Testis (tissue), 3 donors: ENCODE results near the gene GPBP1. TPM values are rescaled to one million over a fixed set of nuclear protein-coding genes. Genes with fewer than 3 reads are reported as not detected.

Experiments used
- DNase-seq: peaks from one replicate; pipeline ENCODE4 v3.0.0-alpha.2; 2019
- H3K27ac ChIP-seq, 2 donors: fragments of 200-600 bp; sonication (generic); one replicate each; pipeline ENCODE4 v1.5.1; 2019
- H3K27me3 ChIP-seq: fragments of 200-600 bp; sonication (generic); one replicate; pipeline ENCODE4 v1.5.1; 2019
- H3K36me3 ChIP-seq: fragments of 200-600 bp; sonication (generic); one replicate; pipeline ENCODE4 v1.5.1; 2017; ENCODE audit warnings: low read depth; ENCODE audit errors: missing control alignments
- H3K4me1 ChIP-seq: fragments of 200-600 bp; sonication (generic); one replicate; pipeline ENCODE4 v1.5.1; 2019
- H3K4me3 ChIP-seq, 2 donors: fragments of 200-600 bp; sonication (generic); one replicate each; pipeline ENCODE4 v1.5.1; 2017 to 2019
- H3K9me3 ChIP-seq: fragments of 200-600 bp; sonication (generic); one replicate; pipeline ENCODE4 v1.5.1; 2017
- POLR2A ChIP-seq: fragments of 450-650 bp; IDR thresholded peaks from one replicate; pipeline ENCODE4 v1.6.1; 2017; ENCODE audit warnings: antibody characterized with exemption, mild to moderate bottlenecking, moderate library complexity
- WGBS, 2 donors: methylation state at CpG; one replicate each; pipeline ENCODE4 v1.1.5; 2018; 5-methylcytosine and 5-hydroxymethylcytosine counted together
- intact Hi-C: fragments of 100-400 bp; cut with DNase I; formaldehyde crosslinking; loops from one replicate; pipeline ENCODE4 v1.15.1; 2023; ENCODE audit warnings: low total_unique reads
- polyA plus RNA-seq: library from polyadenylated mRNA; stranded (reverse); fragments of 350-450 nt; fragmentation: Illumina TruSeq; extraction: RNeasy Lipid Tissue Mini Kit (QIAGEN cat#74804); gene quantifications from one replicate; pipeline ENCODE4 v1.2.3, GENCODE V29; 2014; ENCODE audit warnings: low read depth, low replicate concordance; ENCODE audit not compliant: insufficient read depth
- total RNA-seq, 2 donors: library from RNA; depleted of rRNA; stranded (reverse); fragments of >200 nt; gene quantifications; one replicate each; pipeline ENCODE4 v1.2.3, GENCODE V29; 2016
- TF ChIP-seq, protein P1 (sequence below), 3 experiments: fragments of 450-650 bp in 2 of 3; fragments of 200-600 bp in 1 of 3; sonication (generic) in 1 of 3; IDR thresholded peaks; one replicate each; pipeline ENCODE4 v1.5.1; 2016 to 2019; ENCODE audit warnings: antibody characterized with exemption in 3 of 3, mild to moderate bottlenecking in 2 of 3, moderate library complexity in 1 of 3

Gene GPBP1
- total and polyA plus RNA-seq, 3 donors from 2014 or later, result 109 to 167 (median 137) TPM

DNA sequence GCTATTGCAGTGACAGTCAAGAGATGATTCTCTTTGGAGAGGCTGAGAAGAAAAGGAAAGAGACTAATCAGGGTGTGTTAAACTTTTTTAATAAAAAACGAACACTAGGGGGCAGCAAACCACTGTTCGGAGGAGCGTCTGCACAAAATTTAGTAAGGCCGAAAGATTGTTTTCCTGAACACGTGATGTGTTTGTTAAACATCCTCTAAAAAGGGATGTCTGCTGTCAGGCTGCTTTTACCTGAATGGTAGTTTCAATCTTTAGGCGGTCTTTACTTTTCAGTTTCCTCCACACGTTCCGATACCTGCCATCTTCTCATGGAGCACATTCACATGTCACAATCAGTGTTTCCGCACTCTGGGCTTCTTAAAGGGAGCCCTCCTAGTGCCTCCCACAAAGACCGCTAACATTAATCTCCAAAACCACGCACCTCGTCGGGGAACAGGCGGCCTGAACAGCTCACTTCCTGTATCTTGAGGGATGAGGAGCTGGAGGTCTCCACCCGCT, 125.2 kb downstream of the GPBP1 start:
- Histone ChIP-seq H3K4me3 (peak overlapping the region; percentile 16 to 40), H3K4me1 (no peaks in the 10 kb centered on the region), H3K27ac (no peak overlapping the region), H3K36me3 (no peaks in the 10 kb centered on the region), H3K27me3 (no peaks in the 10 kb centered on the region), H3K9me3 (no peaks in the 10 kb centered on the region)
- TF ChIP-seq POLR2A, result no peak
- TF ChIP-seq, protein P1, sequence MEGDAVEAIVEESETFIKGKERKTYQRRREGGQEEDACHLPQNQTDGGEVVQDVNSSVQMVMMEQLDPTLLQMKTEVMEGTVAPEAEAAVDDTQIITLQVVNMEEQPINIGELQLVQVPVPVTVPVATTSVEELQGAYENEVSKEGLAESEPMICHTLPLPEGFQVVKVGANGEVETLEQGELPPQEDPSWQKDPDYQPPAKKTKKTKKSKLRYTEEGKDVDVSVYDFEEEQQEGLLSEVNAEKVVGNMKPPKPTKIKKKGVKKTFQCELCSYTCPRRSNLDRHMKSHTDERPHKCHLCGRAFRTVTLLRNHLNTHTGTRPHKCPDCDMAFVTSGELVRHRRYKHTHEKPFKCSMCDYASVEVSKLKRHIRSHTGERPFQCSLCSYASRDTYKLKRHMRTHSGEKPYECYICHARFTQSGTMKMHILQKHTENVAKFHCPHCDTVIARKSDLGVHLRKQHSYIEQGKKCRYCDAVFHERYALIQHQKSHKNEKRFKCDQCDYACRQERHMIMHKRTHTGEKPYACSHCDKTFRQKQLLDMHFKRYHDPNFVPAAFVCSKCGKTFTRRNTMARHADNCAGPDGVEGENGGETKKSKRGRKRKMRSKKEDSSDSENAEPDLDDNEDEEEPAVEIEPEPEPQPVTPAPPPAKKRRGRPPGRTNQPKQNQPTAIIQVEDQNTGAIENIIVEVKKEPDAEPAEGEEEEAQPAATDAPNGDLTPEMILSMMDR (IDR thresholded peaks at IDR 0.05), result peak; percentile 71 to 89 (median 78)
- 20 to 44% methylated on average over 15 of the region's 15 CpGs for WGBS, 2 donors
- intact Hi-C loops, result loop anchor here (5.0 kb wide), 2 partner anchors 483 to 1163 kb away; partner anchors contain the start of gene PLK2
- DNase-seq, result peak; percentile 31

DNA sequence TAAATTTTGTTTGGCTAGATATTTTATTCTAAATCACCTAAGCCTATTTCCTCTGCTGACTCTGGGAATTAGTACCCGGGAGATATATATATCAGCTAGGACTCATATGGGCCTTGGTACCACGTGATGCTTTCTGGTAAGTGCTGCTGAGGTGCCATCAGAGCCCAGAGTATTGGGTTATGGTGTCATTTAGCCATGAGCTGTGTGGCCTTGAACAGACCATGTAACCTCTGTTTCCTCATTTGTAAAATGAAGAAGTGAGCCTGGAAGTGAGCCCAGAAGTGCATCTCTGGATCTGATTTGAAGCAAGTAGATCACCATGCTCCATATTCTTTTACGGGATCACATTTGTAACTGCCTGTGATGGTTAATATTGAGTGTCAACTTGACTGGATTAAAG, 126.1 kb downstream of the GPBP1 start:
- TF ChIP-seq, protein P1 (IDR thresholded peaks at IDR 0.05), result no peak
- no peak for TF ChIP-seq POLR2A
- WGBS, 2 donors, result 77 to 85% methylated on average over 3 of the region's 3 CpGs

DNA sequence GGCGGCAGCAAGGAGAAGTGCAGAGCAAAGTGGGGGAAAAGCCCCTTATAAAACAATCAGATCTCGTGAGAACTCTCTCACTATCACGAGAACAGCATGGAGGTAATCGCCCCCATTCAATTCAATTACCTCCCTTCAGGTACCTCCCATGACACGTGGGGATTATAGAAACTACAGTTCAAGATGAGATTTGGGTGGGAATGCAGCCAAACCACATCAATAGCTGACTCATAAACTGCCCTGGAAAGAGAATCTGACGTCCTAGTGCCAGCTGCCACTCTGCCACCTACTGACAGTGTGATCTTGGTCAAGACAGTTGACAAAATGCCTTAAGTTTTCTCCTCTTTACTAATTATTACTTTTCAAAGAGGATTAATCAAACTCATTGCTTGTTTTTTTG, 128.3 kb downstream of the GPBP1 start:
- TF ChIP-seq, protein P1 (IDR thresholded peaks at IDR 0.05), result no peak
- TF ChIP-seq POLR2A, result no peak
- DNase-seq, result no peak
- Histone ChIP-seq H3K4me1 (no peaks in the 10 kb centered on the region), H3K4me3 (no peak overlapping the region), H3K27ac (no peak overlapping the region), H3K27me3 (no peaks in the 10 kb centered on the region), H3K36me3 (no peaks in the 10 kb centered on the region), H3K9me3 (no peaks in the 10 kb centered on the region)
- WGBS, 2 donors, result 74 to 76% methylated on average over 6 of the region's 6 CpGs
- intact Hi-C loops, result no loop called here

More for the DNA sequence above, 126.1 kb downstream of the GPBP1 start:
- H3K36me3 ChIP-seq, result no peaks in the 10 kb centered on the region
- DNase-seq, result no peak
- H3K27me3 ChIP-seq, result no peaks in the 10 kb centered on the region
- H3K4me1 ChIP-seq, result no peaks in the 10 kb centered on the region
- no peaks in the 10 kb centered on the region for H3K9me3 ChIP-seq
- intact Hi-C loops, result loop anchor here (5.0 kb wide), 2 partner anchors 482 to 1162 kb away; partner anchors contain the start of gene PLK2
- no peak overlapping the region for H3K4me3 ChIP-seq
- H3K27ac ChIP-seq, result no peak overlapping the region

DNA sequence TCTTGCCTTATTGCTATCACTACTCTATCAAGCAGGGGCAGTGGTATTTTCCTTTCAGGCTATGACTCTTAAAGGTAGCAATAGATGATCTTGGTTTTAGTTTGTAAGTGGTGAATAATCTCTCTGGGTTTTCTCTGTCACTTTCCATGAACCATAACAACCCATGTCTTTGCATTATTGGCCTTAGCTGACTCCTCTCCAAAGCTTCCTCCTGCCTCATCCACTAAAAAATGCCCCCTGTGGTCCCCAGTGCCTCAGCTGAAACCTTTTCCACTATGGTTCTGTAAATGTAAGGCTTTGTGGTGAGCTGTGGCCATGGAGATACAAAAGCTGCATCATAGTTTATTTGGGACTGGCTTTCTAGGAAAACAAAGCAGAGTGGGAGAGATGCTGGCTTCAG, 128.8 kb downstream of the GPBP1 start:
- no peaks in the 10 kb centered on the region for H3K27me3 ChIP-seq
- no peak for TF ChIP-seq POLR2A
- TF ChIP-seq, protein P1 (IDR thresholded peaks at IDR 0.05), result no peak
- H3K4me3 ChIP-seq, result no peak overlapping the region
- no peaks in the 10 kb centered on the region for H3K4me1 ChIP-seq
- H3K36me3 ChIP-seq, result no peaks in the 10 kb centered on the region
- H3K27ac ChIP-seq, result no peak overlapping the region
- no peak for DNase-seq
- no peaks in the 10 kb centered on the region for H3K9me3 ChIP-seq
- intact Hi-C loops, result no loop called here

DNA sequence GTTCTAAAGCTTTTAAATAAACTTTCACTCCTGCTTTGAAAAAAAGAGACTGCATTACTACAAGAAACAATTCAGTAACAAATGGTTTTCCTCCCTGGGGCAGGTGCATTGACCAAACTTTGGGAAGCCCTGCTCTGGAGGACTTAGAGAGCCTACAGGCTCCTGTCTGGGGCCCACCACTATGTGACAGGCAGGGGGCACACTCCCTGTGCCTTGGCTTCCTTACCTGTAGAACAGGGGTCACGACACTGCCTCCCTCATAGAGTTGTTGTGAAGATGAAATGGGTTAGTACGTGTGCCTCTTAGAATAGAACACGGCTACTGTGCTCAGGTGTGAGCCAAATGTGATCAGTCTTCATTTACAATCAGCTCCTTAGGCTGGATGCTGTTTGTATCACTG, 130.1 kb downstream of the GPBP1 start:
- H3K27ac ChIP-seq, result no peak overlapping the region
- intact Hi-C loops, result no loop called here
- no peak for DNase-seq
- no peaks in the 10 kb centered on the region for H3K36me3 ChIP-seq
- 83 to 96% methylated on average over 3 of the region's 3 CpGs for WGBS, 2 donors
- no peak for TF ChIP-seq POLR2A
- TF ChIP-seq, protein P1 (IDR thresholded peaks at IDR 0.05), result no peak
- no peaks in the 10 kb centered on the region for H3K9me3 ChIP-seq
- no peaks in the 10 kb centered on the region for H3K27me3 ChIP-seq
- no peaks in the 10 kb centered on the region for H3K4me1 ChIP-seq
- H3K4me3 ChIP-seq, result no peak overlapping the region
